ENCODE data around the gene HSD11B2.

Gene HSD11B2

DNA sequence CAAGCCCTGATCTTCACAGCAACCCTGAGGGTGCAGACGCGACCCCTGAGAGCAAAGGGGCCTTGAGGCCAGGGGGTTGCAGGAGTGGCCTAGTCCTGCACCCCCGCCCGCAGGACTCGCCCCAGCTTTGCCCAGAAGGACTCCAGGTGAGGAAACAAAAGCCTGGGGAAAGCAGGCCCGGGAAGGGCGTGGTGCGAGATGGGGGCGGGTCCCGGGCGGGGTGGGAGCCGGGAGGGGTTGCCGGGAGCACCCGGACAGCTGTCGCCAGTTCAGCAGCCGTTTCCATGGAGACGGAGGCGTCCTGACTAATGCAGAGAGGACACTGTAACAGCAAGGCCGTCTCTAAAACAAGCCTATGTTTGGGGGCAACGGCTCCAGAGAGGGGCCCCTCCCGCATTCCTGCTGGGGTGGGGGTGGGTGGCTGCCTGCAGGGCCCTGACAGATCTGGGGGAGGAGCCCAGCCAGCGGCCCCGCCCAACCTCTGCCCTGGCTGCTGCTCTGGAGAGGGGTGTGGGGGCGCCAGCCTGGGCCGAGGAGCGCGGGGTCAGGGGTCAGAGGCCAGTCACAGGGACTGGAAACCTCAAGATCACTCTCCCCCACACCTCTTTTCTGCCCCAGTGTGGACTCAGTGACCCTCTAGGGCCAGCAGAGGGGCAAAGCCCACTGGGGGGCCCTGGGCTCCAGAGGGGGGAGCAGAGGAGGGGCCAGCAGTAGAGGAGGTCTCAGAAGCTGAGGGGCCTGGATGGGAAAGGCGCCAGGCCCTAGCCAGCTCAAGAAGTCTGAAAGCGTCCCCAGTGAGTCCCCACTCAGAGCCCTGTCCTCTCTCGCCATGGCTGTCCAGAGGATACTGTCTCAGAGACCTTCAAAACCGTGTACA lies 34.5 kb upstream of the HSD11B2 start:
- no peak for DNase-seq (ENCODE audit: low read depth, low spot score)

DNA sequence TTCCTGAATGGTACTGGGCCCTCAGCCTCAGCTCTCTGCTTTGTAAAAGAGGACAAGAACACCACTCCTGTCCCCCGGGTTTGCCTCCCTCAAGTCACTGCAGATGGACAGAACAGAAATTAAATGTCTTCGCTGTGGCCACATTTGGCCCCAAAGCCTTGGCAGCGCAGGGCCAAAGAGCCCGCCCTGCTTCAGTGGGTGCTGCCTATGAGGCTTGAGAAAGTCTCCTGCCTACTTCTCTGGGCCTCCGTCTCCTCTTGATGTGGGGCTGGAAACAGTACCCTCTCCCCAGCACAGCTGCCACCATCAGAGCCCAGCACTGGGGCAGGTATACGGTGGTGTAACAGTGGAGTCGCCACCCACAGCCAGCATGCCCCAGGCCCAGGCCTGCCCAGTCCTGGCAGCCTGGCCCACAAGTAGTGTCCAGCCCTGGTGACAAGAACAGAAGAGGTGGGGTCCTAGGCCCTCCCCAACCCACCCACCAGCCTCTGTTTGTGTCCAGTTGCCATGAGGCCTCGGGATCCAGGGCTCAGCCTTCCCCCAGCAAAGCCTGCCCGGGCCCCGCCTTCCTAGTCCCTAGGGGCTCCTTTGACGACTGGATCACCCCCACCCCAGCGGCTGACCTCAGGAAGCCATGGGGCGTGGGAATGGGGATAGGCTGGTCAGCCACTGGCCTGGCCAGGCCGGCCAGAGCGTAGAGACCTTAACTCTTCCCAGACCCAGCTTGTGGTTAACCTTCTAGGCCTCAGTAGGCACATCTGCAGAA lies 33.7 kb upstream of the HSD11B2 start:
- no peak for DNase-seq (ENCODE audit: low read depth, low spot score)

DNA sequence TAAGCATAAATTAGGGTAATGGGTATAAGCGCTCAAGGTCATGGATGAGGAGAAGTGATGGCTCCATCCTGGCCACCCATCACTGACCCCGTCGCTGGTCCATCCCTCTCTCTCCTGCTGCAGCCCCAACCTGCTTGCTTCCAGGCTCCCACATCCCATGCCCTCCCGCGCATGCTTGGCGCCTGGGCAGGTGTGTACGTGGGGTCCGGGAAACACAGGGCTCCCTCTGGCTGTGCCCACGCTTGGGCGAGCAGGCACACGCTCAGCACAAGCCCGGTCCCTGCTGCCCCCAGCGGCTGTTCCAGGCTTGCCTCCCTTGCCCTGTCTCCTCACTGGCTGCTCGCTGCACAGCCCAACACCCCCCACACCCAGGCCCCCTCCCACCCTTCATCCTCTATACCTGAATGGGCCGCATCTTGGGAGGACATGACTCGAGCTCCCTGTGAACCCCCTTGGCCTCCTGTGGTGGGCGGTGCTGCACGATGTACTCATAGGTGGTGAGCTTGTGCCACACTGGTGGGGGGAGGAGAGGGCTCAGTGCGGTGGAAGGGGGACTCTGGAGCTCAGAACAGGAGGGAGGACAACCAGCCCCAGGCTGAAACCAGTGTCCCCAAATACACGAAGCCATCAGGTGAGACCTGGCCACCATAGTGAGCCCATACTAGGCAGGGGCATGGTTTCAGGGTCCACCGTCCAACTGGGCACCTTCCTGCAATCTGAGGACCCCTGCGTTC lies 32.9 kb upstream of the HSD11B2 start:
- DNase-seq (ENCODE audit: low read depth, low spot score): no peak

- no peak for DNase-seq (ENCODE audit: low read depth, low spot score)
Measured at GRCh38 chr16:67398546-67399217, 32.2 kb upstream of the HSD11B2 start.

DNA sequence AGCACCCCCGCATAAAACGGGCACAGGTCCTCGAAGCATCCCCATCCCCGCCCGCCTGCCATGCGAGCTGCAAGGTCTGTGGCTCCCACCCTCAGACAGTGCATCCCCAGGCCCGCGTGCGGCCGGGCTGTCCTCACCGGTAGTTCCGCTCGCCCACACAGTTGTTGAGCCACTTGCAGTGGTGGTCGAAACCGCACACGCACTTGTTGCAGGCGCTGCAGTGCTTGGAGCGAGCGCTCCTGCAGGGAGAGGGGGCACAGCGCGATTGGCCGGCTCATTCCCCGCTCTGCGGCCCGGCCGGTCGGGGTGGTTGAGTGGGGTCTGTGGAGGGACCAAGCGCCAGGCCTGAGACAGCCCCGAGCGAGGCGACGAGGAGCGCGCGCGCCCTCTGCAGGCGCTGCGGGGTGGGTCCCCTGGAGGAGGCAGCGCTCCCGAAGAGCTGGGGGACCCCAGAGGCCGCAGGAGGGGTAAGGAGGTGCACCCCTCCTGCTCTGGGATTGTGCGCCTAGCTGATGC lies 31.6 kb upstream of the HSD11B2 start:
- no peak for DNase-seq (ENCODE audit: low read depth, low spot score)

DNA sequence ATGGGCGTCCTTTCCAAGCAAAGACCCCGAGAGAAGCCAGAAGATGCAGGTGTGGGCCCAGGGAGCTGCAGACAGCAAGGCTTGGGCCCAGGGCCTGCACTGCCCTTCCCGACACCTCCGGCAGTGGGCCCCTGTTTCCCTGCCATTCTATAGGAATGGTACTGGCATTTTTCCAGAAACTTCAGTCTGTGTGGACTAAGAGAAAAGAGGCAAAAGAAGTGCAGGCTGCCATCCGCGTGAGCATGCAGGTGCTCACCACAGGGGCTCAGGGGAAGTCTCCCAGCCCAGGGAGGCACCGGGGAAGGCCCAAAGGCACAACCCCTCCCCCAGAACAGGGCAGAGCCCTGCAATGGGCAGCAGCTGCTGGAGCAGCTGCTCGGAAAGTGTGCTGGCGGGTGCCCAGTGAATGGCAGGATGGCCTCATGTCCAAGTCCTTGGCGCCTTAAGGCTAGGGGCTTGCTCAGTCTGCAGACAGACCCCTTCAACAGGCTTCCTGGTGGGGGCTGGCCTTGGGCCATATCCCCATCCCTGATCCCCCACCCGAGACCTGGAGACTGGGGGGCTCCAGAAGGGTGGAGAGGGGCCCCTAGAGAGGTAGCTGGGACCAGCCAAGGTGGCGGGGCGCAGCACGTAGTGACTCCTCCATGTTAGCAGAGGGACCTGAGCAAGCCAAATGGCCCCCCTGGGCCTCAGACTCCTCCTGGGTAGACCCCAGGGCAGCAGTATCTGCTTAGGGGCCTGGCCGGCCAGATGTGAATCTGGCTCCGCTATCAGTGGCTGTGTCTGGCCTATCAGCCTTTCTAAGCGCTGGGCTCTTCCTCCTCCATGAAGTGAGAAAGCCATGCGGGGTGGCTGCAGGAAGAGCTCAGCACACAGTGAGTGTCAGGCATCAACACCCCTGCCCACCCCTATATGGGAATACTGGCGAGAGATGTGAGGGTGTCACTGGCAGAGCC lies 30.9 kb upstream of the HSD11B2 start:
- DNase-seq (ENCODE audit: low read depth, low spot score): no peak

DNA sequence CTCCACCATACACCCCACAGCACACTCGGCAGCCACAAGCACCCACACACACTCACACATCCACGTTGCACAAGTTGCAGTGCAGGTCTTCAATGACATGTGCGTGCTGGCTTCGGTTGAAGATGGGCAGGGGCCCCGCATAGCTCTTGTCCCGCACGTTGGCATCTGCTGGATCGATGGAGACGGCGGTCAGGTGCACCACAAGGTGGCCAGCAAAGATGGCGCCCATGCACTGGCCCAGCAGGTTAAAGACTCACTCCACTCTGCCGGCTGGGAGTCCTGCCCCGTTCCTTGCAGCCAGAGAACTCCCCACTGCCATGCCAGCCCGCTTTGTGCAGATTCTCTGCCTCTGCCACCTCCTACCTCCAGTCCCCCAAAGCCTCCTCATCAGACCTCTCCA lies 30.0 kb upstream of the HSD11B2 start:
- no peak for DNase-seq (ENCODE audit: low read depth, low spot score)

GRCh38 chr16:67403976-67404555 lies 26.9 kb upstream of the HSD11B2 start:
- DNase-seq (ENCODE audit: low read depth, low spot score): no peak

- DNase-seq (ENCODE audit: low read depth, low spot score): no peak
Measured at GRCh38 chr16:67404740-67405226, 26.1 kb upstream of the HSD11B2 start.

- no peak for DNase-seq (ENCODE audit: low read depth, low spot score)
Measured at GRCh38 chr16:67405336-67405735, 25.6 kb upstream of the HSD11B2 start.

DNA sequence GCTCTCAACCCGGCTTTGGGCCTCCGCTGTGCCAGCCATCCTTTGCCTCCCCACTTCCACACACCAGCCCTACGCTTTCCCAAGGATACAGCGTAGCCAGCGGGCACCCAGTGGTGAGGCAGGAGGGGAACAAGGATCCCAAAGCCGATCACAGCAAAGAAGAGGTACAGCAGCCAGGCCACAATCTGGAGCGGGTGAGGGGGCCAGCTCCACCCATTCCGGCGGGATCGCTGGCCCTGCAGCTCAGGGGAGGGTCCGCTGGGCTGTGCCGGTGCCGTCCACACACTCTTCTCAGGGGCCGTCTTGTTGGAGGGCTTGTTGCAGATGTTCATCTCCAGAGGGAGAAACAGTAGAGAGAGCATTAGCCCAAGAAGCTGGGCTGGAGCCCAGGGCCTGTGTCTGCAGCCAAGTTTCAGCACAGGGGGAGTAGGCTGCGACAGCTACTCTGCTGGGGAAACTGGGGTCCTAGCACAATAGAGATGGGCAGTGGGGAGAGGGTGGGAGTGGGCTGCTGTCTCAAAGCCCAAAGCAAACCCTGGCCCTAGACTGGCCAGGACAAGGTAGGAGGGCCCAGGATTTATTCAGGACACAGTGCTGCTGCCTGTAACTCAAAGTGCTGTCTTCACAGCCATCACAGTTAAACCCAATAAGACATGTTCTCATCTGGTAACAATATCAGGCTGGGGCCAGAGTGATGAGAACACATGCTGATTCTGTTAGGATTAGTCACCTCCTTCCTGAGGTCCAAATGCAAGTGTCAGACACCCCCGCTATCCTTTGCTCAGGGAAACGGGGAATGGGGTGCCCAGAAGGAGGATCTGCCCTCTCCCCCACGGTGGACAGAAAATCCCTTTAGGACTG lies 24.6 kb upstream of the HSD11B2 start:
- DNase-seq (ENCODE audit: low read depth, low spot score): peak; percentile 47

GRCh38 chr16:67407176-67407787 lies 23.6 kb upstream of the HSD11B2 start:
- no peak for DNase-seq (ENCODE audit: low read depth, low spot score)

DNA sequence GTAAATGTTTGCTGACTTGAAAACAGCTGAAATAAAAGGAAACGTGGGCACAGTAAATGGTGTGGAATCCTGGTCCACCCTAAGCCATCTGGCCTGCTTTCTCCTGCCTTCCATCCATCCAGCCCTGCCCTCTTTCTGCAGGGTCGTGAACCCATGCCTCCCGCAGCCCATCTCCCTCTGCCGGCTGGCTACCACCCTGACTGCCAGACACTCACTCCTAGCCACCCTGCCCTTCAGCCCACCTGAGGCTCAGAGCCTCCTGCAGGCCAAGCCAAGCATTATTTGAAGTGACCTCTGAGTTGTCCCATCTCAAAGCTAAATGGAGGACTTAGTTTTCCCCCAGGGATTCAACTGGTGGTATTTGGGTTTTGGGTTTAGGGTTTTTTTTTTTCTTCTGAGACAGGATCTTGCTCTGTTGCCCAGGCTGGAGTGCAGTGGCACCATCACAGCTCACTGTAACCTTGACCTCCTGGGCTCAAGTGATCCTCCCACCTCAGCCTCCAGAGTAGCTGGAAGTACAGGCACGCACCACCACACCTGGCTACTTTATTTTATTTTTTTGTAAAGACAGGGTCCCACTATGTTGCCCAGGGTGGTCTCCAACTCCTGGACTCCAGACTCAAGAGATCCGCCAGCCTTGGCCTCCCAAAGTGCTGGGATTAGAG lies 23.0 kb upstream of the HSD11B2 start:
- no peak for DNase-seq (ENCODE audit: low read depth, low spot score)

DNA sequence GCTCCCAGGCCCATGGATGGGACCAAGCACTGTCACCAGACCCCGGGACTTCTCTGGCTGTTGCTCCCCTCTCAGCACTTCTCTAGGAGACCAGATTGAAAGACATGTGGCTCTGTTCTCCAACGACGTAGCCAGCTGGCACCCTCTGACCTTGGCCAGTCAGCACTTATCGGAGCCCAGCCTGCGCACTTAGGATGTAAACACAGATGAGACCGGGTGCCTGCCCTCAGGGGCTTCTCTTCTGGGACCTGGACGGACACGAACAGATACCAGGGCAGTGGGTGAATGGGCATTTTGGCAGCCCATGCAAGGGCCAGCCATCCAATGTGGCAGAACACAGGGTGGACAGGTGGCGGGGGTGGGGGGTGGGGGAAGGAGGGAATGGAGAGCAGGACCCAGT lies 21.3 kb upstream of the HSD11B2 start:
- DNase-seq (ENCODE audit: low read depth, low spot score): no peak

- no peak for DNase-seq (ENCODE audit: low read depth, low spot score)
Measured at GRCh38 chr16:67411339-67411738, 19.6 kb upstream of the HSD11B2 start.

- no peak for DNase-seq (ENCODE audit: low read depth, low spot score)
Measured at GRCh38 chr16:67412294-67412693, 18.6 kb upstream of the HSD11B2 start.

DNA sequence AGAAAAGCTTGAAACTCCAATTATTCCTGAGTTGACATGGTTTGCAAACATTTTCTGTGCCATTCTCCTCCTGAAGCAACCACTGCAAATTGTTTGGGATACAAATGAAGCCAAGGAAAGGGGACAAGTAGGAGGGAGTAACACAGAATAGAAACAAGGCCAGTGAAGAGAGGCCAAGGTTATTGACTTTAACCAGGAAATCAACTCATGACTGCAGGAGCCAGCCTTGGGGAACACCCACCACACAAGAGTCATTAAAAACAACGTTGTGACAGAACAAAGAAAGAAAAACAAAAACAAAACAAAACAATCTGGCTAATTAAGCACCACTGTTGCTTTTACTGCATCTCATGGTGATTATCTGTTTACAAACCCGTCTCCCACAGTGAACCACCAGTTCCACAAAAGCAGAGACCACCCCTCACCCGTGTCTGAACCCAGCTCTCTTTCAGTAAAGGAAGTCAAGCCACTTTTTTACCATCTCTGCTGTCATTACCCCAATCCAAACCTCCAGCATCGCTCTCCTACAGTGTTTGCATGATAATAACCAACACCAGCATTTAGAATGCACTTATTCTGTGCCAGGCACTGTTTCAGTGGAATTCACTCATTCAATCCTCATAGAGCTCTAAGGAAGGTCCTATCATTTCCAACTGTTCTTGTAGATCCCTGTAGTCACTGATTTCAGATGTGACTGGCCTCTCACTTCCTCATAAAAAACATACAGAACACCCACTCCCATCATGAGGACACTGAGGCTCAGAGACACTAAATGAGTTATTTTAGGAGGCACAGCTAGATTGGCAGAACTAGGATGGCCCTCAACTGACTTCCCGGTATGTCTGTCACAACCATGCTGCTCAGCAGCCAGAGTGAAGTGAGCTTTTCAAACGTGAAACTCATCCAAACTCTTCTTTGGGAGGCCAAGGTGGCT lies 16.7 kb upstream of the HSD11B2 start:
- no peak for DNase-seq (ENCODE audit: low read depth, low spot score)

All from brain pericyte (primary cell).